GM12878 (cell line): ENCODE measurements around the gene HPD. TPM values are rescaled to one million over a fixed set of nuclear protein-coding genes. Genes with fewer than 3 reads are reported as not detected.

Source experiments
- CEBPB ChIP-seq, 2 experiments: fragments of 150-350 bp in 1 of 2; IDR thresholded peaks; 2 replicates each; pipeline ENCODE4 v1.6.1; 2012 to 2014; ENCODE audit warnings: low read depth in 2 of 2, low read length in 2 of 2, borderline replicate concordance in 1 of 2, inconsistent platforms in 1 of 2
- CEBPZ ChIP-seq: fragments of 150-350 bp; IDR thresholded peaks from 2 replicates; pipeline ENCODE4 v1.6.1; 2016; ENCODE audit warnings: low read depth, low read length
- PAX5 ChIP-seq: IDR thresholded peaks from 2 replicates; pipeline ENCODE4 v1.6.1; 2011; ENCODE audit warnings: low read depth, low read length, borderline replicate concordance
- PML ChIP-seq: IDR thresholded peaks from 2 replicates; pipeline ENCODE4 v1.6.1; 2012; ENCODE audit warnings: low read length, inconsistent platforms
- SIX5 ChIP-seq: IDR thresholded peaks from 2 replicates; pipeline ENCODE4 v1.6.1; 2011; ENCODE audit warnings: mild to moderate bottlenecking, low read depth, low read length, moderate library complexity; ENCODE audit not compliant: severe bottlenecking
- polyA plus RNA-seq, 11 experiments: library from polyadenylated mRNA; depleted of rRNA in 4 of 11; unstranded in 6 of 11; stranded (reverse) in 5 of 11; fragments of >200 nt; fragmentation: Nextera tagmentation in 4 of 11; fragmentation: Illumina TruSeq in 1 of 11; extraction: Ambion mirVana in 4 of 11; extraction: Trizol in 1 of 11; gene quantifications; 1 replicate in 1 of 11; 2 replicates in 10 of 11; pipeline versions ENCODE4 v1.2.1 to v1.2.3, GENCODE V29; 2011 to 2016; ENCODE audit warnings: inconsistent platforms in 2 of 11, missing spikeins in 2 of 11, low read depth in 1 of 11
- total RNA-seq, 4 experiments: library from RNA; depleted of rRNA in 3 of 4; stranded (reverse); fragments of >200 nt in 3 of 4; fragmentation: Illumina TruSeq in 1 of 4; extraction: Trizol in 1 of 4; gene quantifications; 2 replicates each; pipeline versions ENCODE4 v1.2.1 to v1.2.3, GENCODE V29; 2013 to 2021

The HPD gene
- total and polyA plus RNA-seq, 10 of the 15 experiments (the other 5 are each of a cell fraction or from before 2014, with no cell fraction given): 0.04 to 0.69 (median 0.28) TPM; not detected in 7

- no peak for TF ChIP-seq CEBPZ
- TF ChIP-seq SIX5: no peak
- TF ChIP-seq PAX5: no peak
- TF ChIP-seq CEBPB (IDR thresholded peaks at IDR 0.05; ENCODE audit: borderline replicate concordance in 1 of 2, low read depth in 2 of 2, low read length in 2 of 2): no peak
- TF ChIP-seq PML: no peak
Measured at GRCh38 chr12:121796855-121797751, 61.6 kb downstream of the HPD start (continued).
